GM18861 (cell line): Measurements from ENCODE around the gene REEP6.

Source experiments
- ATAC-seq: cut with Tn5 transposase; IDR thresholded peaks from one replicate; pipeline ENCODE4 v1.9.1; 2021; ENCODE audit not compliant: unreplicated experiment

Gene REEP6

GRCh38 chr19:1540365-1540925, 49.5 kb downstream of the REEP6 start:
- ATAC-seq: no peak
